Measurements from ENCODE around the gene INPP4A.
"Not testable (repeated sequence)": the region's sequence is repeated elsewhere in the genome, so short reads cannot be mapped to it uniquely, and the experiment has no call there.

The INPP4A gene

DNA sequence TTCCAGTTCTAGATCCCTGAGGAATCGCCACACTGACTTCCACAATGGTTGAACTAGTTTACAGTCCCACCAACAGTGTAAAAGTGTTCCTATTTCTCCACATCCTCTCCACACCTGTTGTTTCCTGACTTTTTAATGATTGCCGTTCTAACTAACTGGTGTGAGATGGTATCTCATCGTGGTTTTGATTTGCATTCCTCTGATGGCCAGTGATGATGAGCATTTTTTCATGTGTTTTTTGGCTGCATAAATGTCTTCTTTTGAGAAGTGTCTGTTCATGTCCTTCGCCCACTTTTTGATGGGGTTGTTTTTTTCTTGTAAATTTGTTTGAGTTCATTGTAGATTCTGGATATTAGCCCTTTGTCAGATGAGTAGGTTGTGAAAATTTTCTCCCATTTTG is 150.0 kb downstream of the INPP4A start:
- not testable (repeated sequence) for DNase-seq

GRCh38 chr2:98598781-98599428 is 154.2 kb downstream of the INPP4A start:
- no peak for DNase-seq

GRCh38 chr2:98601532-98602132 is 157.0 kb downstream of the INPP4A start:
- DNase-seq: peak in 1 of 2 experiments; percentile 5

GRCh38 chr2:98604547-98604946 is 159.9 kb downstream of the INPP4A start:
- no peak for DNase-seq

GRCh38 chr2:98605076-98605475 is 160.4 kb downstream of the INPP4A start:
- no peak for DNase-seq

- DNase-seq: no peak
Measured at GRCh38 chr2:98606431-98606830, 161.8 kb downstream of the INPP4A start.

GRCh38 chr2:98607104-98607503 is 162.4 kb downstream of the INPP4A start:
- no peak for DNase-seq

- DNase-seq: no peak
Measured at GRCh38 chr2:98607741-98608115, 163.1 kb downstream of the INPP4A start.

DNA sequence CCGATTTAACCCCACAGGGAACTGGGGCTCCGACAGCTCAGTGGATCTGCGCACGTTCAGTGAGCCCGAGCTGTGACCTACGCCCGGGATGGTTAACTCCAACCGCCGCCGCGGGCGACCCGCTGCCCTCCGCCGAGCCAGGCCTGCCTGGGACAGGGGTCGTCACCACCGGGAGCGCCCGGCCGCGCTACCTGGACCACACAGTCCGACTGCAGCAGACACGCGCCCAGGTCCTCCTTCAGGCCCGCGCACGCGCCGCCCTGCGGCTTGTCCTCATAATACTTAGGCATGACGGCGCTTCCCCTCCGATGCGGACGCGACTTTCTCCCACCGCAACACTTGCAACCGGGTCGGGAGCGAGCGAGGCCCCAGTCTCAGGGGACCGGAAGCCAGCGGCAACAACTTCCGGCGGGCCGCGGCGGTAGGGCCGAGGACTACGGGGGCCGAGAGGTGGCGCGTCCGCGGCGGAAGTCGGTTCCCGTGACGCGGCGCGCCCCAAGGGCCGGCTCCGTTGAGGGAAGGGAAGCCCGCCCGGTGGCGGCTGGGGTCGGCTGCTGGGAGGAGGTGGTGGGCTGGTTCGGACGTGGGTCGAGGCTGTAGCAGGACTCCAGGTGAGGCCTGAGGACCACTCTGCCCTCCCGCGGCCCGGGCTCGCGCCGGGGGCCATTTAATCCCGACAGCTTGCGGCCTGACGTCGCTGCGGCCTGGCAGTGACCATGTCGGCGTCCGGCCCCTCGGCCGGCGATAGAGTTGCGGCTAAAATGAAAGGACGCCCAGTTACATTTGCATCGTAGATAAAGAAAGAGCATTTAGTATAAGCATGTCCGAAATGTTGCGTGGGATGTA is 163.7 kb downstream of the INPP4A start, which contains the start of the genes COA5 and UNC50:
Gene COA5, minus strand, starts transcription at position 397 of the 846 bp plus-strand sequence. Its CDS starts 107 bp downstream, at position 290.
Gene UNC50, plus strand, starts transcription at position 474 of the 846 bp plus-strand sequence. CDS start 1,171 bp downstream, outside the sequence.
- peak in 1 of 2 experiments; percentile 22 for DNase-seq

DNA sequence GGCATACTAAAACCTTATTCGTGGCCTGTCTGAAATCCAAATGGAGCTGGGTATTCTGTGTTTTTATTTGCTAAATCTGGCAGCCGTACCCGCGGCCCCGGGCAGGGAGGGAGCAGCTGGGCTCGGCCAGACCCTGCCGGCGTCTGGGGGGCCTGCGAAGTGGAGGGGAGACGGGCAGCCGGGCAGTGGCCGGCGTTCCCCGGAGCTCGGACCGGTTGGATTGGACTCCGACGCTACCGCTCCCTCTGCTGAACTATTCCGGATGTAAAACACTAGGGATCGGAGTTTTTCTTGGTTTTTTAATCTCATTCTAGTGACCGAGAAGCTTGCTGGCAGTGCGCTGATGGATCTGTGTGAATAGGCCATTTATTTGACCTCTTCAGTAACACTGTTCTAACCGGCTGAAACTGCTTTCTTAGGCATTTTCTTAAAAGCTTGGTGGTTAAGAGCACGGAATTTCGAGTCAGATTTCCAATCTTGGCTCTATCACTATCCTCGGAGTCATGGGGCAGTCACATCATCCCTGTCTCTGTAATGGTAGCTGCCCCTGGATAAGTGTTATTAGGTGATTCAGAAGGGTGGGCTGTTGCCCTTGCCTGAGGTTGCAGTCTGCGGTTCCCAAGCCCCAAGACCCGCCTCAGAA is 164.4 kb downstream of the INPP4A start:
- DNase-seq: no peak

DNA sequence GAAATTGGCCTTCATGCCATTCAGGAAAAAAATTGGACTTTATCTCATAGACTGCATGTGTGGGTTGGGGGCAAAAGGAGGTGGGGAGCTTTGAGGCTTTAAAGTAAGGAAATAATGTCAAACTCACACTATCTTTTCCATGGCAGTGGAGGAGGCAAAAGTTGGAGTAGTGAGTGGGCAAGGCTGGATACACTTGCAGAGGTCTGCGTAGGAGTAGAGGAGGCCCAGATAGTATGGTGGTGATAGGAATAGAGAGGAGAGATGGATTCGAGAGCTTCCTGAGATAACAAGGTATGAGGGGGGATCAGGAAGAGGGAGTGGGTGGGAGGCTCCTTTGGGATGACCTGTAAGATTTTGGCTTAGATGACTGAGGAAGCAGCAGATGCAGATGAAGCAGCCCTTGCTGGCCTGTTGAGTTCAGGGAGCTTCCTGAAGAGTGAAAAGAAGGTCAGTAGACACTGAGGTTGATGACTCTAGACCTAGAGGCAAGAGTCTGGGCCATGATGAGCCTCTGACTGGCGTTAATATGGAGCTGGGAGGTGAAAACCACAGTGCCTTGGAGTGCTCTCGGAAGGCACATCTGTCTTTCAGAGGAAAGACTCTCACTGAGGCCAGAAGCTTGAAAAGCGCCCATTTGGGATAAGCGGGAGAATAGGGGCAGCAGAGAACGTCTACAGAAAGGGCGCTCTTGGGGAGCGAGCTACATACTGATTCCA is 169.5 kb downstream of the INPP4A start:
- no peak for DNase-seq

GRCh38 chr2:98615481-98615880 is 170.8 kb downstream of the INPP4A start:
- no peak for DNase-seq

DNA sequence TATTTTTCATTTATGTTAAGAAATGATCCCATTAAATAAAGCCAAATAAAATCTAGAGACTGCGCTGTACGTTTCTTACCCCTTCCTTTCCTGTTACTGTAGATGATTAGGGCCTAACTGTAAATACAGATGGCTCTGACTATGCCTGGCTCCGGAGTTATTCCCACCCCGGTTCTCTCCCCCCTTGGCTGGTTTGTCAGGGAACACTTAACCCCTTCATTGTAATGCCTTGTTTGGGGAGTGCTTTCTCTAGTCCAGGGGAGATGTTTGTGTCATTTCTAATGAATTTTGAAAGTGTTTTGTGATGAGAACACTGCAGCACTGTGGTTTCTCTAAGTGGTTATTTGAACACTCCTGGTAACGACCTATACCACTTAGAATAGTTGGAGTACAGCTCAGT is 172.5 kb downstream of the INPP4A start:
- no peak for DNase-seq

DNA sequence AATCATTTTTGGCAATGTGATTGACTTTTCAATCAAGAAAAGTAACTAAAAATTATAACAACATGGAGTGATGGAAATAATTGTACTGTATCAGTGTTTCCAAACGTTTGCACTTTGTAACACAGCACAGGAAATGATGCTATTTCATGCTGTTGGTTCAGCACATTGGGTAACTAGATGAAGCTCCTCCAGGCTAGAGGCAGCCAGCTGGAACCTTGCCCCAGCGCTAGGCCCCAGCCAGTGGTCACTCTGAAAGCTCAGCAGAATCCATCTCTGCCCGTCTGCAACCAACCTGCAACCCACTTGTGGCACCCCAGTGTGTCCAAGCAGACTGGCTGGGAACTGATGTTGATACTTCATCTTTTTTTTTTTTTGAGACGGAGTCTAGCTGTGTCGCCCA is 179.0 kb downstream of the INPP4A start:
- peak in 1 of 2 experiments; percentile 7 for DNase-seq

- no peak for DNase-seq
Measured at GRCh38 chr2:98632351-98632750, 187.7 kb downstream of the INPP4A start.

- no peak for DNase-seq
Measured at GRCh38 chr2:98634406-98635092, 189.9 kb downstream of the INPP4A start.

DNA sequence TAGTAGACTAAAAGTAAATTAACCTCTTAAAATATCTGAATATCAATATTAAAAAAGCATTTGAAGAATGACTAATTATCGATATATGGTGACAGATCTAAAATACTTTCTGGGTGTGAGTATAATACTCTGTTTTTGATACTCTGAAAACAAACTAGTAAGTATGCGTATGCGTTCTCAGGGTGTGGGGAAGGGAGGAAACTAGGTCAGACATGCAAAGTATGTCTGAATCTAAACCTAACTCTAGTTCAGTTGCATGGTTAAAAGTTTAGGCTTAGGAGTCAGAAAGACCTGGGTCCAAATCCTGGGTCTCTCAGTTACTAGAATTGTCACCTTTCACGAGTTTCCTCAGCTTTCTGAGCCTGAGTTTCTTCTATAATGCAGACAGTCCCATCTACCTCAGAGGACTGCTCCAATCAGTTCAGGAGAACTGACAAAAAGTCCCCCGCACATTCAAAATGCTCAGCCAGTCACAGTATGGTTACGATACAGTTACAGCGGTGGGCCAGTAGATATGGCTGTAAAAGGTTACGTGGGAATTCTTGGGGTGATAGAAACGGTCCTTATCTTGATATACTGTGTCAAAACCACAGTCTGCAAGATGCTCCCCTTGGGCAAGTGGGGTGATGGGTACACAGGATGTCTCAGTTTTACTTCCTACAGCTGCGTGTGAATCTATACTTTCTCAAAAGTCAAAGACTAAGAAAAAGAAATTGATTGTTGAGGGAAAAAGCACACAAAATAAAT is 192.9 kb downstream of the INPP4A start:
- no peak for DNase-seq

- no peak for DNase-seq
Measured at GRCh38 chr2:98643496-98644100, 198.9 kb downstream of the INPP4A start.
